Osteocyte (in vitro differentiated cells): ENCODE data around the gene PPP1R8. TPM values are rescaled to one million over a fixed set of nuclear protein-coding genes. Genes with fewer than 3 reads are reported as not detected.

ENCODE experiments used
- DNase-seq: peaks from one replicate; pipeline ENCODE4 v3.0.0; 2021; ENCODE audit warnings: mixed read lengths; ENCODE audit not compliant: unreplicated experiment; ENCODE audit errors: extremely low spot score
- H3K27ac Mint-ChIP-seq: one replicate; pipeline ENCODE4 v1.8.0; 2021; ENCODE audit warnings: mild to moderate bottlenecking, mixed read lengths; ENCODE audit not compliant: unreplicated experiment
- H3K27me3 Mint-ChIP-seq: one replicate; pipeline ENCODE4 v1.8.0; 2021; ENCODE audit warnings: mixed read lengths; ENCODE audit not compliant: unreplicated experiment
- H3K36me3 Mint-ChIP-seq: one replicate; pipeline ENCODE4 v1.8.0; 2021; ENCODE audit warnings: mixed read lengths; ENCODE audit not compliant: unreplicated experiment
- H3K4me1 Mint-ChIP-seq: one replicate; pipeline ENCODE4 v1.8.0; 2021; ENCODE audit warnings: mixed read lengths; ENCODE audit not compliant: unreplicated experiment
- H3K4me3 Mint-ChIP-seq: one replicate; pipeline ENCODE4 v1.8.0; 2021; ENCODE audit warnings: mild to moderate bottlenecking, moderate library complexity, mixed read lengths; ENCODE audit not compliant: unreplicated experiment
- H3K9me3 Mint-ChIP-seq: one replicate; pipeline ENCODE4 v1.8.0; 2021; ENCODE audit warnings: mixed read lengths; ENCODE audit not compliant: unreplicated experiment
- total RNA-seq: library from RNA; stranded (reverse); gene quantifications from 2 replicates; pipeline ENCODE4 v1.2.1, GENCODE V29; 2021
- TF ChIP-seq, protein P1 (sequence below): fragments of 200-600 bp; sonication (generic); IDR thresholded peaks from 2 replicates; pipeline ENCODE4 v1.5.0; 2021; ENCODE audit warnings: antibody characterized with exemption, mild to moderate bottlenecking, moderate library complexity

Gene PPP1R8
- total RNA-seq, 1 donor from 2014 or later: 49.6 TPM

- peaks cover 32% of the 10 kb centered on the region for H3K36me3 Mint-ChIP-seq
- H3K27me3 Mint-ChIP-seq: no peaks in the 10 kb centered on the region
- DNase-seq: no peak
- H3K9me3 Mint-ChIP-seq: no peaks in the 10 kb centered on the region
- H3K4me3 Mint-ChIP-seq: no peak overlapping the region
- H3K27ac Mint-ChIP-seq: no peak overlapping the region
- H3K4me1 Mint-ChIP-seq: no peaks in the 10 kb centered on the region
- TF ChIP-seq, protein P1, sequence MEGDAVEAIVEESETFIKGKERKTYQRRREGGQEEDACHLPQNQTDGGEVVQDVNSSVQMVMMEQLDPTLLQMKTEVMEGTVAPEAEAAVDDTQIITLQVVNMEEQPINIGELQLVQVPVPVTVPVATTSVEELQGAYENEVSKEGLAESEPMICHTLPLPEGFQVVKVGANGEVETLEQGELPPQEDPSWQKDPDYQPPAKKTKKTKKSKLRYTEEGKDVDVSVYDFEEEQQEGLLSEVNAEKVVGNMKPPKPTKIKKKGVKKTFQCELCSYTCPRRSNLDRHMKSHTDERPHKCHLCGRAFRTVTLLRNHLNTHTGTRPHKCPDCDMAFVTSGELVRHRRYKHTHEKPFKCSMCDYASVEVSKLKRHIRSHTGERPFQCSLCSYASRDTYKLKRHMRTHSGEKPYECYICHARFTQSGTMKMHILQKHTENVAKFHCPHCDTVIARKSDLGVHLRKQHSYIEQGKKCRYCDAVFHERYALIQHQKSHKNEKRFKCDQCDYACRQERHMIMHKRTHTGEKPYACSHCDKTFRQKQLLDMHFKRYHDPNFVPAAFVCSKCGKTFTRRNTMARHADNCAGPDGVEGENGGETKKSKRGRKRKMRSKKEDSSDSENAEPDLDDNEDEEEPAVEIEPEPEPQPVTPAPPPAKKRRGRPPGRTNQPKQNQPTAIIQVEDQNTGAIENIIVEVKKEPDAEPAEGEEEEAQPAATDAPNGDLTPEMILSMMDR: no peak
Measured at GRCh38 chr1:27891196-27891889, 60.8 kb downstream of the PPP1R8 start.

- no peaks in the 10 kb centered on the region for H3K27me3 Mint-ChIP-seq
- H3K36me3 Mint-ChIP-seq: peaks cover 36% of the 10 kb centered on the region
- TF ChIP-seq, protein P1: no peak
- no peaks in the 10 kb centered on the region for H3K4me1 Mint-ChIP-seq
- no peak for DNase-seq
- no peak overlapping the region for H3K4me3 Mint-ChIP-seq
- no peak overlapping the region for H3K27ac Mint-ChIP-seq
- H3K9me3 Mint-ChIP-seq: no peaks in the 10 kb centered on the region
Measured at GRCh38 chr1:27894521-27894920, 63.9 kb downstream of the PPP1R8 start.

Other genes starting within 250 kb of the PPP1R8 start
- 118 and 124 TPM in 2 replicates for gene AHDC1, start 226.6 kb upstream of the PPP1R8 start, total RNA-seq
- gene FGR, start 195.6 kb upstream of the PPP1R8 start, total RNA-seq: not detected in 2 replicates
- 49.5 and 54.1 TPM in 2 replicates for gene IFI6, start 158.6 kb upstream of the PPP1R8 start, total RNA-seq
- 12.7 and 15.5 TPM in 2 replicates for gene FAM76A, start 104.8 kb upstream of the PPP1R8 start, total RNA-seq
- gene STX12, start 57.6 kb upstream of the PPP1R8 start, total RNA-seq: 40.5 and 44.5 TPM in 2 replicates
- 3.7 and 4.0 TPM in 2 replicates for gene THEMIS2, start 41.8 kb downstream of the PPP1R8 start, total RNA-seq
- gene RPA2, start 83.8 kb downstream of the PPP1R8 start, total RNA-seq: 20.4 and 21.3 TPM in 2 replicates
- not detected in 2 replicates for gene SMPDL3B, start 104.2 kb downstream of the PPP1R8 start, total RNA-seq
- gene XKR8, start 129.2 kb downstream of the PPP1R8 start, total RNA-seq: 3.8 and 3.9 TPM in 2 replicates